Activated CD4-positive, alpha-beta T cell treated with anti-CD3 and anti-CD28 coated beads for 24 hours (primary cell): ENCODE data around the gene DNAJC6.
"Not testable (repeated sequence)": the region's sequence is repeated elsewhere in the genome, so short reads cannot be mapped to it uniquely, and the experiment has no call there.

Experiments
- DNase-seq, 2 donors: peaks; one replicate each; pipeline ENCODE4 v3.0.0-alpha.2; 2020; ENCODE audit warnings: low read depth in 2 of 2

DNAJC6 gene

DNA sequence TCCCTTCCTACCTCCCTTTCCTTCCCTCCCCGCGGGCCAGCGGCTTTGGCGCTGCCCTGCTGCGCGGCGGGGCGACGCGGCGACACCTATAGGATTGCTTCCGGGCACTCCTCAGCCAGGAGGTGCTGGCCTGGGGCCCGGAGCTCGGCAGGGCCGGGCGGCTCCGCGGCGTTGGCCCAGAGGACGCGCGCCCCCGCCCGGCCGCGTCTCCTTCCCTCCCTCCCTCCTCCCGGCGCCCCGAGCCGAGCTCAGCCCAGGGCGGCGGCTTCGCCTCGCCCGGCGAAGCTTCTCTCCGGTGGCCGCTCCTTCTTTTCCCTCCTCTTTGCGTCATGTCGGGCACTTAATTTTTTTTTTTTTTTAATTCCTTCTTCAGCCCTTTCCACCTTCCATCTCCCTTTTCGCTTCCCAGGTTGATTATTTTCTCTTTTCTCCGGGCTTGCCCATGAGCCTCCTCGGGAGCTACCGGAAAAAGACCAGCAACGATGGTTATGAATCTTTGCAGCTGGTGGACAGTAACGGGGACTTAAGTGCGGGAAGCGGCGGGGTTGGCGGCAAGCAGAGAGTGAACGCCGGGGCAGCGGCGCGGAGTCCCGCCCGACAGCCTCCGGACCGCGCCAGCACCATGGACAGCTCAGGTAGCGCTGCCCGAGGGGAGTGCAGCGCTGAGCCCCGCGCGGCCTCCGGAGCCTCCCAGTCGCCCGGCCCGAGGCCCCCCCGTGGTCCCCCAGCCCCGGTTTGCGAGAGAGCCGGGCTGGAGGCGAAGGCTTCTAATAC, at the start of gene DNAJC6:
TSS of gene DNAJC6 (plus strand) at position 240 of the 774 bp plus-strand sequence. CDS start at position 443, 203 bp downstream.
- DNase-seq: peak; percentile 30 to 35

- DNase-seq: no peak
These were observed 49.5 kb upstream of the DNAJC6 start for GRCh38 chr1:65259816-65260215.

DNA sequence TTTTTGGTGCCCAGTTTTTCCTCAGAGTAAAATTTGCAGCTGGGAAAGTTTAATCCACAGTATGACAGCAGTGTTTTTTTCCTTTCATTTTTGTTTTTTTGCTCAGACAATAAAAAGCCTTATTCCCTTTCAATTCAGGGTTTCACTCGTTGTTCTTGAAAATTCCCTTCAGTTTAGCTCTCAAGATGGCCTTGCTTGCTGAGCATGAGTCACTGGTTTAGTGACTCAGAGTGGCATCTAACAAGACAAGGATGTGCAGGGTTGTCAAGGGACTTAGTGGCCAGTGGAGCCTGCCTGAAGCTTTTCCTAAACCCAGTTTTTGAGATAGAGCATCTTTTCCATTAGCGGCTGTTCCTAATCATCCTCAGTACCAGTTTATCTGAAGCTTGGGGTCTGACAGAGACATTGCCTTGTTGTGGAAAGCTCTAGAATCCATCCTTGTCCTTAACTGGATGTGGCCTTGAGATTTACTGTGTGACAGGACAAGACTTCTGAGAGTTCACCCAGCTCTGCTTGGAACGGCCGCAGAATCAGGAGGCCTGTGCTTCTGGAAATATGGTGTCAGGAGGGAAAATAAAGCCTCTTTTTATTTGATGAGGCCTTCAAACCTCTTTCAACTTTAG, 48.4 kb upstream of the DNAJC6 start:
- DNase-seq: no peak

DNA sequence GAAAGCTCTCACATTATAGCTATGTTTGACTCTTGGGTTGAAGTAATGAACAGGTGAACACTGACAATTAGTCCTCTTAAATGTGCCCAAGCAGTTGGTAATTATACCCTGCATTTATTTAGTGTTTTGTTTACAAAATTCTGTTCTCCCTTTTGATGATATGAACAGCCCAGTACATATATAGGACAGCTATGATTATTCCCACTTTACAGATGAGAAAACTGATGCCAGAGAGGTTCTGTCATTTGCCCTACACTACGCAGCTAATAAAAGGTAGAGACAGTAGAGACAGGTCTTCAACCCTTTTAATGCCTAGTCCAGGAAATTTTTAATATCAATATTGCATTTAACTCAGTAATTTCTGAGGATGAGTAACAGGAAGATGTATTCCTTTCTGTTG, 46.1 kb upstream of the DNAJC6 start:
- no peak for DNase-seq

GRCh38 chr1:65264197-65264929, 45.0 kb upstream of the DNAJC6 start:
- no peak for DNase-seq

GRCh38 chr1:65265296-65265650, 44.1 kb upstream of the DNAJC6 start:
- DNase-seq: no peak

DNA sequence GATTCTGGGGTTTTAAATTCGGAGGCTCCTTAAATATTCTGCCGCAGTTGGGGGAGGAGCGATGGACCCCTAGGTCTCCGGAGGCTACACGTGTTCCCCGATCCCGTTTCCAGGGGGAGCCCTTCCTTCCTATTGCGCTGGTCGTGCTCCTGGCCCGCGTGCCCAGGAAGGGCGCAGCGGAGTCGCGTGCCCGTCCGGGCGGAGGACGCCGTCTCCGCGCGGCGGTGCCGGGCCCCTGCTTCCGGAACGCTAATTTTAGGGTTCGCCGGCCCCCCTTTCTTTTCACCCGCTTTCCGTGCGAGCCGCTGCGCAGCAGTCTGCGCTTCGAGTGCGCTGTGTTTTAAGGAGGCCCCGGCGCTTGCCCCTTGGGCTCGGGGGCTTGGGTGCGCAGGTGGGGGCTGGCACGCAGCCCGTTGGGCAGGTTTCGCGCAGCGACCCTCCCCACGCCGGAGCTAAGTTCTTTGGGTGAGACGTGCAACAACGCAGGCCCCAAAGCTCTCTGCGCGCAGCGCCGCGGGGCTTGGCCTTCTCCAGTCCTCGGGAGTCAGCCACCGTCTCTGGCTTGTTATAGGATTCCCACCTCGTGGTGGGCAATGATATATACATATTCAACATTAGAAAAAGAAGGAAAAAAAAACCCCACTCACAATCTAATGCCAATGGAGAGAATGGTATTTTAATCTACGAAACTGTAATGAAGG, 43.5 kb upstream of the DNAJC6 start:
- no peak for DNase-seq

DNA sequence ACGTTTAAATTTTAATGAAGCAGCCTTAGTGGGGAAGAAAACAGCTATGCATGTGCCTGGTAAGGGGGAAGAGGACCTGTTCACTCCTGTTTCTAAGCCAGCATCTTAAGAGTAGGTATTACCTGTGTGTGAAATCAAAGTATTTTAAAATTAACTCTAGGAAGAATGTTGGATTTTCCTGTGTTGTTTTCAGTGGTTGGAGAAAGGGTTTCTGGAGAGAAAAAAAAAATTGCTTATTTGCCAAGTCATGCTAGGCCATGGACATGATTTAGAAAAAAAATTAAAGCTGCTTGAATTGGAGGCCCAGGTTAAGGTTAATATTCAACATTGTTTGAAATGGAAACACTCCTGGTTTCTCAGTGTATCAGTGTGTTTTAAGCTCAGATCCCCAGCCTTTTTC, 42.9 kb upstream of the DNAJC6 start:
- no peak for DNase-seq

- no peak for DNase-seq
These were observed 42.1 kb upstream of the DNAJC6 start for GRCh38 chr1:65267271-65267670.

GRCh38 chr1:65267683-65268082, 41.7 kb upstream of the DNAJC6 start:
- DNase-seq: no peak

DNA sequence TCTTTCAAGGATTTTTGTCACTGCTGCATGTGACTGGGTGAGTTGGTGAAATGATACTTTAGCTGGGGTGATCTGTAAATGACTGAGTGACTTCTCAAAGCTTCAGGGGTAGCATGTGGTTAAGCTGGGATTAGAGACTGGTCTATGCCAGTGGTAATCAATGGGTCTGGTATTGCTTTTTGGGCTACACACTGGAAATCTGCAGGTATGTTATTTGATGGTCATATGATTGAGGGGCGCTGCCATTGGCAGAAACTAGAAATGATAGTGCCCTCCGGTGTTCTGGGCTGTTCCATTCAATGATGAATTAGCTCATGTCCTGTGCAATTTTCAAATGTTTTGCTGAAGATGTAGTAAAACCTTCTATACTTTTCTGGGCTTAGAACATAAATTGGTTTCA, 39.7 kb upstream of the DNAJC6 start:
- DNase-seq: no peak

GRCh38 chr1:65276197-65276939, 33.0 kb upstream of the DNAJC6 start:
- no peak for DNase-seq

- DNase-seq: no peak
These were observed 31.6 kb upstream of the DNAJC6 start for GRCh38 chr1:65277605-65278347.

GRCh38 chr1:65278376-65279069, 30.8 kb upstream of the DNAJC6 start:
- DNase-seq: no peak

GRCh38 chr1:65279070-65279779, 30.1 kb upstream of the DNAJC6 start:
- no peak for DNase-seq

DNA sequence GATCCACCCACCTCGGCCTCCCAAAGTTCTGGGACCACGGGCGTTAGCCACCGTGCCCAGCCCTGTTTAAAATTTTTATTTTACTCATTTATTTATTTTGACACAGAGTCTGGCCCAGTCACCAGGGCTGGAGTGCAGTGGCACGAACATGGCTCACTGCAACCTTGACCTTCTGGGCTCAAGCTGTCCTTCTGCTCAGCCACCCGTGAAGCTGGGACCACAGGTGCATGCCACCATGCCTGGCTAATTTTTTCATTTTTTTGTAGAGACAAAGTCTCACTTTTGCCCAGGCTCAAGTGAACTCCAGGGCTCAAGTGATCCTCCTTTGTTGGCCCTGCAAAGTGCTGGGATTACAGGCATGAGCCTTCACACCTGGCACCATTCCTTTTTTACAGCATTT, 27.5 kb upstream of the DNAJC6 start:
- no peak for DNase-seq

GRCh38 chr1:65284229-65284628, 25.1 kb upstream of the DNAJC6 start:
- DNase-seq: no peak

DNA sequence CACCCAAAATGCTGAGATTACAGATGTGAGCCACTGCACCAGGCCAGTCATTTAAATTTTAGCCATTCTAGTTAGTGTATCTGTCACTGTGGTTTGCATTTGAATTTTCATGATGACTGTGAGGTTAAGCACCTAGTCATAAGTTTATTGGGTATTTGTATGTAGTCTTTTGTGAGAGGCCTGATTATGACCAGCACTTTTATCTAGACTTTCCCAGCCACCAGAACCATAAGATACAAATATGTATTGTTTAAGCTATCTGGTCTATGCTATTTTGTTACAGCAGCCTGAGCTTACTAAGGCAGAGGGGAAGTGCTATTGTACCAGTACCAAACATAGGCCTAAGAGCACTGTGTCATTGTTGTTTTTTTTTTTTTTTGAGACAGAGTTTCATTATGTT, 19.9 kb upstream of the DNAJC6 start:
- DNase-seq: no peak

DNA sequence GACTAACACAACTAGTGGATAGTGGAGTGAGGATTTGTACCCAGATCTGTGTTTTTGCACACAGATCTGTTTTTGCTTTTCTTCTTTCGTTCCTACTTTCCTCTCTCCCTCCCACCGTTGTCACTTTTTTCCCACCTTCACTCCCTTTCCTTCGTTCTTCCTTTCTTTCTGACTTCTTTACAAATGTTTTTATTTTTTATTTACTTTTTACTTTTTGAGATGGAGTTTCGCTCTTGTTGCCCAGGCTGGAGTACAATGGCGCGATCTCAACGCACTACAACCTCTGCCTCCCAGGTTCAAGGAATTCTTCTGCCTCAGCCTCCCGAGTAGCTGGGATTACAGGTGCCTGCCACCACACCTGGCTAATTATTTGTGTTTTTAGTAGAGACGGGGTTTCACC, 17.5 kb upstream of the DNAJC6 start:
- not testable (repeated sequence) for DNase-seq
